MM.1S (cell line): Measurements from ENCODE around the gene RBM8A.

ENCODE experiments used
- DNase-seq: peaks from one replicate; pipeline ENCODE4 v3.0.0-alpha.2; 2015
- H2AFZ ChIP-seq: fragments of 300-600 bp; sonication (generic); 2 replicates; pipeline ENCODE4 v1.6.0; 2016; ENCODE audit warnings: antibody characterized with exemption, low read length
- H3F3A ChIP-seq: fragments of 300-600 bp; sonication (generic); 2 replicates; pipeline ENCODE4 v1.6.1; 2016; ENCODE audit warnings: mild to moderate bottlenecking, antibody characterized with exemption, low read length, moderate library complexity, mixed read lengths; ENCODE audit not compliant: insufficient read depth
- H3K27ac ChIP-seq: fragments of 300-600 bp; sonication (generic); 2 replicates; pipeline ENCODE4 v1.5.1; 2016; ENCODE audit warnings: mild to moderate bottlenecking, low read length
- H3K27me3 ChIP-seq: fragments of 300-600 bp; sonication (generic); replicated peaks from 2 replicates; pipeline ENCODE4 v1.6.0; 2016; ENCODE audit warnings: low read length; ENCODE audit not compliant: insufficient read depth
- H3K36me3 ChIP-seq: fragments of 300-600 bp; sonication (generic); replicated peaks from 2 replicates; pipeline ENCODE4 v1.6.1; 2016; ENCODE audit warnings: mild to moderate bottlenecking, low read length, mixed read lengths; ENCODE audit not compliant: insufficient read depth
- H3K4me1 ChIP-seq: fragments of 300-600 bp; sonication (generic); 2 replicates; pipeline ENCODE4 v1.6.1; 2016; ENCODE audit warnings: low read length, mixed read lengths
- H3K4me2 ChIP-seq: fragments of 300-600 bp; sonication (generic); 2 replicates; pipeline ENCODE4 v1.6.0; 2016; ENCODE audit warnings: low read depth, low read length
- H3K4me3 ChIP-seq: fragments of 300-600 bp; sonication (generic); 2 replicates; pipeline ENCODE4 v1.5.1; 2016; ENCODE audit warnings: low read length, mixed read lengths
- H3K79me2 ChIP-seq: fragments of 300-600 bp; sonication (generic); 2 replicates; pipeline ENCODE4 v1.6.1; 2016; ENCODE audit warnings: mixed run types, low read length, mixed read lengths
- H3K9ac ChIP-seq: fragments of 300-600 bp; sonication (generic); 2 replicates; pipeline ENCODE4 v1.6.1; 2016; ENCODE audit warnings: low read length, mixed read lengths
- H3K9me2 ChIP-seq: fragments of 300-600 bp; sonication (generic); replicated peaks from 2 replicates; pipeline ENCODE4 v1.6.1; 2016; ENCODE audit warnings: mild to moderate bottlenecking, low read length, mixed read lengths; ENCODE audit not compliant: insufficient read depth
- H3K9me3 ChIP-seq: fragments of 300-600 bp; sonication (generic); replicated peaks from 2 replicates; pipeline ENCODE4 v1.6.1; 2016; ENCODE audit warnings: mild to moderate bottlenecking, low read length, mixed read lengths; ENCODE audit not compliant: insufficient read depth
- H4K20me1 ChIP-seq: fragments of 300-600 bp; sonication (generic); 2 replicates; pipeline ENCODE4 v1.6.1; 2016; ENCODE audit warnings: mild to moderate bottlenecking, low read length, moderate library complexity, mixed read lengths; ENCODE audit not compliant: insufficient read depth
- CTCF ChIP-seq: fragments of 300-600 bp; sonication (generic); IDR thresholded peaks from 2 replicates; pipeline ENCODE4 v1.5.1; 2016; ENCODE audit warnings: antibody characterized with exemption, low read length, mixed read lengths
- EZH2 ChIP-seq: fragments of 300-600 bp; sonication (generic); optimal IDR thresholded peaks from 2 replicates; pipeline ENCODE3; 2017; ENCODE audit warnings: low read depth, mild to moderate bottlenecking, antibody characterized with exemption, low read length, mixed read lengths
- EZH2phosphoT487 ChIP-seq: fragments of 300-600 bp; sonication (generic); IDR thresholded peaks from 2 replicates; pipeline ENCODE4 v1.6.1; 2018; ENCODE audit warnings: antibody characterized with exemption, low read length

Gene RBM8A

DNA sequence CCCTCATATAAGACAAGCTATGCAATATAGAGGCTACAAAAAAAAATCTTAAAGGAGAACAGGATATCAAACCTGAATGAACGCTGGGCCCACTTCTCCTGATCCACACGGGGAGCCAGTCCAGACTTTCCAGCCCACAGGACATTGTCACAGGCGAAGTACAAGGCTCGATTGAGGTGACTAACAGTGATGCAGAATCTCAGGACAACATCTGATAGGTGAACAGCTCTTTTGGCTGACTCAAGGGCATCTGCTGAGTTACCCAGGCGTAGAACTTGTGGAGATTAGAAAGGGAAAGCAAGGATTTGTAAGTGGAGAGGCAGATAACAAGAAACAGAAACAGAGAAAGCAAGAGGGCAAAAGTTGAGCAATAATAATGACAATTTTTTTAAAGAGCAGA lies 10.5 kb downstream of the RBM8A start:
- Histone ChIP-seq H3K9ac (no peak overlapping the region), H3K27me3 (no peaks in the 10 kb centered on the region), H3K4me2 (no peak overlapping the region), H3K9me2 (no peaks in the 10 kb centered on the region), H3K36me3 (no peaks in the 10 kb centered on the region), H3K4me3 (no peak overlapping the region), H4K20me1 (no peaks in the 10 kb centered on the region), H3K4me1 (peaks cover 7% of the 10 kb centered on the region), H3K27ac (no peak overlapping the region), H3K9me3 (no peaks in the 10 kb centered on the region), H3K79me2 (peaks cover 20% of the 10 kb centered on the region), H2AFZ (no peak overlapping the region), H3F3A (peaks cover 17% of the 10 kb centered on the region)
- TF ChIP-seq EZH2phosphoT487, result no peak
- no peak for TF ChIP-seq CTCF
- TF ChIP-seq EZH2, result no peak
- DNase-seq, result no peak

- no peak overlapping the region for H2AFZ ChIP-seq
- H3K79me2 ChIP-seq, result no peaks in the 10 kb centered on the region; the same call in 1 of the 2 replicates
- no peak overlapping the region for H3K27ac ChIP-seq
- DNase-seq, result no peak
- H3K4me1 ChIP-seq, result no peaks in the 10 kb centered on the region
- no peak overlapping the region for H3K4me2 ChIP-seq
- H3K9me2 ChIP-seq, result no peaks in the 10 kb centered on the region
- no peak for TF ChIP-seq EZH2phosphoT487
- TF ChIP-seq CTCF, result no peak
- no peak overlapping the region for H3K9ac ChIP-seq
- no peaks in the 10 kb centered on the region for H3K9me3 ChIP-seq
- H3F3A ChIP-seq, result no peaks in the 10 kb centered on the region
- H3K4me3 ChIP-seq, result no peak overlapping the region
- H4K20me1 ChIP-seq, result no peaks in the 10 kb centered on the region
- H3K27me3 ChIP-seq, result no peaks in the 10 kb centered on the region
- no peaks in the 10 kb centered on the region for H3K36me3 ChIP-seq
Measured at GRCh38 chr1:145912128-145912641, 15.1 kb downstream of the RBM8A start.

DNA sequence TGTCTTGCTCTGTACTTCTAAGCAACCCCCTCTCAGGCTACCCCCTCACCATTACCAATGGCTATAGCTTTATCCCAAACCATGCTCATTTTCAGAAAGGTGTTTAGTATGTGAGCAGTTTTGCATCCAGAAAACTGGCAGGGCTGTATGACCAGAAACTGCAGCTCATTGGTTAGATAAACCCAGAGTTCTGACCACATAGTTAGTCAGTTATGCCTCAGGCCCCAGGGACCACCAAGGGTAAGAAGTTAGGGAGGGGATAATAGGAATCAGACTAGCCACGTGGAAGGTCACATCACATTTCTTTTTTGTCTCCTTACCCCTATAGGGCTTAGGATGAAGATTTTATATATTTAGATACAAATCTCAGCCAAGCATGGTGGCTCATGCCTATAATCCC lies 18.6 kb downstream of the RBM8A start:
- no peak overlapping the region for H2AFZ ChIP-seq
- H3K9me3 ChIP-seq, result no peaks in the 10 kb centered on the region
- no peak for DNase-seq
- no peaks in the 10 kb centered on the region for H4K20me1 ChIP-seq
- H3K9me2 ChIP-seq, result no peaks in the 10 kb centered on the region
- no peaks in the 10 kb centered on the region for H3F3A ChIP-seq
- H3K27me3 ChIP-seq, result no peaks in the 10 kb centered on the region
- H3K9ac ChIP-seq, result no peak overlapping the region
- H3K36me3 ChIP-seq, result no peaks in the 10 kb centered on the region
- H3K79me2 ChIP-seq, result no peaks in the 10 kb centered on the region
- no peak overlapping the region for H3K4me3 ChIP-seq
- TF ChIP-seq EZH2phosphoT487 (no peak), CTCF (no peak), EZH2 (no peak)
- H3K4me2 ChIP-seq, result no peak overlapping the region
- no peaks in the 10 kb centered on the region for H3K4me1 ChIP-seq
- no peak overlapping the region for H3K27ac ChIP-seq
